ENCODE measurements around the gene PROM2.

Gene PROM2

GRCh38 chr2:95289253-95289652, 15.0 kb downstream of the PROM2 start:
- DNase-seq: no peak

DNA sequence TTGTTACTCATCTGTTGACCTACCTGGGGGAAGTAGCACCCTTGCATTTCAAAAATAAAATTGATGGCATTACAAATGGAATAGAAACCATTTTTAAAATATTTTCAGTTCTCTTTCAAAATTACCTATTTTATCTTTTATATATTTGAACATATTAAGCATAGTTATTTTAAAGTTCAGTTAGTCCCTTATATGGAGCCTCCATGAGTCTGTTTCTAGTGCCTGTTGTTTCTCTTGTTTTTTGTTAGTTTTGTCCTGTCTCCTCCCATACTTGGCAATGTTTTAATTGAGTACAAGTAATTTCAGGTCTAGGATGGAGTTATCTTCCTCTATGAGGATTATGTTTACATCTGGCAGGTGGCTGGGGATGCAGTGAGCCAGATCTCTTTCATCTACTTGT, 17.0 kb downstream of the PROM2 start:
- DNase-seq: no peak

DNA sequence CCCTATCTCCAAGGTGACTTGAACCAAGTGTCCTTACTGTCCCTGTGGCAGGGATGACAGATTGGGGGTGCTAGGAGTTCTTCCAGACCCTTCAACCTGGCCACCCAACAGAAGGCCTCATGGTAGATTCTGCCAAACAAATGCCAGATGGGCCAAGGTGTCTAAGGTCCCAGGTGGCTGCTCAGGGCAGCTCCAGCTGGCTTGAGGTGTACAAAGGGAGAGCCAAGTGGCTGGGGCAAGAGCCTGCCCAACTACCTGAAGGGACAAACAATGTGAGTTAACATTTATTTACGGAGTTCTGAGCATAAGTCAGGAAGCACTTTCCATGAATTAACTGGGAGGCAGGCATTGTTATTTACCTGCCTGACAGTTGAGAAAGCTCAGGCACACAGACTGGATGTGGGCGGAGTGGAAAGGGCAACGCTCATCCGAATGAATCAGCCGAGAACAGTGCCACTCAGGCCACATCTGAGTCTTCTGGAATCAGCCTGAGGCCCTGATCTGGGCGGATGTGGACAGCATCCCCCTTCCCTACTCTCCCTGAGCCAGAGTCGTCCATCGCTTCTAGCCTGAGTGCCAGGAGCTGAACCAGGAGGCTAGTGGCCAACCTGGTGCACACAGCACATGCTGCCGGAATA, 18.5 kb downstream of the PROM2 start:
- DNase-seq: no peak

DNA sequence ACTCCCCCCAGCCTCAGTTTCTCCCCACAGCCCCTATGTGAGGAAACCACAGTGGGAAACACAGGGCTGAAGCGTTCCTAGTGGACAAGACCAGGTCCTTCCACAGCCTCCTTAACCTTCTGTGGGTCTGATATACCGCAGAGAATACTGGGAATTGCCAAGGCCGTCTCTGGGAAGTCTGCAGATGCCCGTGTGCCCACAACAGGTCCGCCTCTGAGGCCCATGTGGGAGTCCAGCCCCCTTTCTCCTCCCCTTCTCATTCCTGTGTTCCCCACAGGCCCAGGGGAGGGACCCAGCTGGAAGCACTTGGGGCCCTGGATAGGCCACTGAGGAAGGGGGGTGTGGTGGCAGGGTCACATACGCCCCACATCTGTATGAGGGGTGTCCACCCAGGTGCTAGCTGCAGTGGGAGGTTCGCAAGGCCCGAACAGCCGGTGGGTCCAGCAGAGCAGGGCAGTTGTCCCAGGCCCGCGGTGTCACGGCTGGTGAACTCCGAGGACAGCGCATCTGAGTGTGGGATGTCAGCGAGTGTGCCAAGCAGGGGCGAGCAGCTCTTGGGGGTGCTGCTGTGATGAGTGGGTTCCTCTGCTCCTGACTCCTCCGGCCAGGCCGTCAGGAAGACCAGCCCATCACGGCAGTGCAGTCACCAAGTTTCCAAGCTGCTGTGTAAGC, 20.5 kb downstream of the PROM2 start:
- no peak for DNase-seq

GRCh38 chr2:95295376-95295775, 21.1 kb downstream of the PROM2 start:
- no peak for DNase-seq

DNA sequence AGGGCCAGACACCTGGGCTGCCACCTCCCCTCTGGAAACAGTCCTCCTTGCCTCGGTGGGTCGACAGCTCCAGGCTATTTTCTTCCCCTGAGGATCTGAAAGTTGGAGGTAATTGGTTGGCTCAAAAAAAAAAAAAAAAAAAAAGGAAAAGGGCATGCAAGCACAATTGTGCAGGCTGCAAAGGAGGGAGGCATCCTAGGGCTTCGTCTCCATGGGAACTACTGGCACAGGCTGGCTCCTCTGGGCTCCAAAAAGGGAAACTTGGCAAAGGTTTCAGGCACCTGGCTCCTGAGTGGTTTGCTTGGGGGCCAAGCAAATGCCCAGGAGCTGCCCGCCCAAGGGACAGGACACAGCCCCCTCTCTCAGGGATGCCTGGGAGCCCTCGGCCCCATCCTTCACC, 21.8 kb downstream of the PROM2 start:
- peak; percentile 29 to 74 for DNase-seq

- DNase-seq: peak; percentile 54 to 61
These were observed 22.7 kb downstream of the PROM2 start, which contains the start of gene KCNIP3 for GRCh38 chr2:95296880-95297487. TSS of gene KCNIP3 (plus strand) at chr2:95297347. CDS start at chr2:95297439, 92 bp downstream.

GRCh38 chr2:95297639-95298395, 23.6 kb downstream of the PROM2 start:
- DNase-seq: no peak

GRCh38 chr2:95298486-95299111, 24.4 kb downstream of the PROM2 start:
- DNase-seq: no peak

GRCh38 chr2:95299961-95300360, 25.7 kb downstream of the PROM2 start:
- DNase-seq: no peak

DNA sequence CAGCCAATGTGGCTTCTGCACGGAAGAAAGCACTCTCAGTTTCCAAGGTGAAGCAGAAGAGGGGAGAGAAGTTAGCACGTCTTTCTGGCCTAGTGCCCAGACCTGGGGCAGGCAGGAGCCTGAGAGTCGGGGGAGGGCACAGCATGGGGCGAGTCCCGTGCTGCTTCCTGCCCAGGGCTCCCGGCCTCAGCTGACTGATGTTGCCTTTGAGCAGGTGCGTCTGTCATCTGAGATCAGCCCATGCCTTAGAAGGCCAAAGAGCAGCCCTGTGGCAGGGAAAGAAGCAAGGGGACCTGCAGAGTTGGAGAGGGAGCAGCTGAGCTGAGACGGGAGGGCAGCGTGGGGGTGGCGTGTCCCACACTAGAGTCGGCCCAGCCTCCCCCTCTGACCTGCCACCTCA, 26.2 kb downstream of the PROM2 start:
- DNase-seq: no peak

- no peak for DNase-seq
These were observed 26.9 kb downstream of the PROM2 start for GRCh38 chr2:95301186-95301585.

DNA sequence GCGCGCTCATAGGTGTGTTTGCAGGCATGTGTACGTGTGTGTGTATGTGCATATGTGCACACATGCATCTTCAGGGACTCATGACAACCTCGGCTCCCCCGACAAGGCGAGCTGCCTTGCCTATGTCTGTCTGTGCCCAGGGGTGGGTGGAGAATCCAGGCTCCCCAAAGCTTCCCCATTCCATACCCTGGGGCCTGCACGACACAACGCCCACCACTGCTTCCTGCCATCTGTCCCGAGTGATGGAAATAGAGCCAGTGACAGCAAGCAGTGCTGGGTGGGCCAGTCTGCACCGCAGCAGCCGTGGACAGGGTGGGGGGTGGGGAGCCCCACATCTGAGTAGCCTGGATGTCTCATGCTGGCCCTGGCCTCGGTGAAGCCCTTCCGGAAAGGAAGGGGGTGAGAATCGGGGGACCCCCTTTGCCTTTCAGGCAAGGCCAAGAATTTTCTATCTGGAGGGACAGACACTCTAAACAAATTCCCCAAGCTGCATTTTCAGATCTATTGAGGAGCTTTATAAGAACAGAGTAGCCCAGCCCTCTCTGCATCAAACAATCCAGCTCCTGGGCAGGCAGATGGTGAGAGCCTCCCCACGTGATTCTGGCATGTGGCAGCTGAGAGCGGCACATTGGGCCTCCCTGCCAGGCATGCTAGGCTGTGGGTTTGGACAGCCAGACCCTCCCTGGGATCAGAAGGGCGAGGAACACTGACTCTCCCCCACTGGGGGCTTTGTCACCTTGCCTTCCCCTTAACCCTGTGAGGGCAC, 27.8 kb downstream of the PROM2 start:
- DNase-seq: no peak

GRCh38 chr2:95303191-95303919, 29.1 kb downstream of the PROM2 start:
- DNase-seq: peak in 1 of 2 donors; percentile 61

GRCh38 chr2:95305380-95306061, 31.3 kb downstream of the PROM2 start:
- no peak for DNase-seq

- no peak for DNase-seq
These were observed 32.2 kb downstream of the PROM2 start for GRCh38 chr2:95306336-95306895.

DNA sequence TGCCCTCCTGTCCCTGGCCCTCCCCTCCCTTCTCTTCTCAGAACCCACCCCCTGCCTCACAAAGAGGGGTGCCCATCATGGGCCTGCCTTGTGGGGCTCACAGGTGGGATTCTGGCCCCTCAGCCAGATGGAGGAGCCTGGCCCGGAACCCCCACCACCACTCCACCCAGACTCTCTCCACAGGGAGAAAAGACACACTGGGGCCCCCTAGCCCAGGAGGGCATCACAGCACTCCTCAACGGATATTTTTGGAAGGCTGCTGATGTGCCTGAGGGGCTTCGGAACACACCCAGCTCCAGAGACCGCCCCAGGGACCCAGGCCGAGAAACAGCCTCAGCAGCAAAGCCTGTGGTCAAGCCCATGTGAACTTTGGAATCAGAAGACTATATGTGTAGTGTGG, 32.8 kb downstream of the PROM2 start:
- no peak for DNase-seq

GRCh38 chr2:95307878-95308277, 33.6 kb downstream of the PROM2 start:
- no peak for DNase-seq

GRCh38 chr2:95308426-95308990, 34.3 kb downstream of the PROM2 start:
- DNase-seq: no peak

DNA sequence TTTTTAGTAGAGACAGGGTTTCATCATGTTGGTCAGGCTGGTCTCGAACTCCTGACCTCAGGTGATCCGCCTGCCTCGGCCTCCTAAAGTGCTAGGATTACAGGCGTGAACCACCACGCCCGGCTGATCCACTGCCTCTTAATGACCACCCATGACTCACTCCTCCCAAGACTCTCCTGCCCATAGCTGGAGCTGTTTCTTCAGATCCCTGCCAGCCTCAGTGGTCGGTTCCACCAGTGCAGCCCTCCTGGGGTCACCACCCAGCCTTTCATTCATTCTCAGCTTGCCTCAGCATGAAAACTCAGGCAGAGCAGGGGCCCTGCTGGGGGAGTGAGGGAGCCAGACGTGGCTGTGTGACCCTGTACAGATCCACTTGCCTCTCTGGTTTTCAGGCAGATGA, 35.4 kb downstream of the PROM2 start:
- DNase-seq: no peak
